ENCODE data around the gene ING4. TPM values are rescaled to one million over a fixed set of nuclear protein-coding genes. Genes with fewer than 3 reads are reported as not detected.
A peak's percentile ranks its signal among the peaks of the same experiment; 100 is the strongest.

The ING4 gene
- total RNA-seq, 2 donors from 2014 or later, result 75.5 to 78.9 TPM

DNA sequence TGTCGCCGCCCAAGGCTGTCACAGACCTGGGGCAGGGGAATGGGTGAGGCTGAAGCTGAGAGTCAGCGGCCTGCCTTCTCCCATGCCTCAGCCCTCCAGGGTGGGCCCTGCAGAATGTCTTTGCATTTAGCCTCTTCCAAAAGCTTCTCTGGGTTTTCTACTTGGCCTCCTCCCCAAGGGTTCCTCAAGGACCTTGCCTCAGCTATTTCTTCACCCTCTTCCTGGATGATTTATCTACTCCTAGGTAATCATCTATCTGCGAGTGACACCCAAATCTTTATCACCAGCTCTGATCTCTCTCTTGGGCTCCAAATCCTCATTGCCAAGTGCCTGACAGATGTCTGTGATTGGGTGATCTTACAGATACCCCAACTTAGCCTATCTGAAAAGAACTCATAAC lies 22.4 kb downstream of the ING4 start:
- H3K36me3 ChIP-seq, result no peaks in the 10 kb centered on the region
- H3K27me3 ChIP-seq (replicated peaks; ENCODE audit: insufficient read depth), result no peaks in the 10 kb centered on the region
- H3K27ac ChIP-seq, result no peak overlapping the region
- H3K9me3 ChIP-seq, result no peaks in the 10 kb centered on the region
- TF ChIP-seq POLR2AphosphoS5 (IDR thresholded peaks at IDR 0.05) (no peak), POLR2A (IDR thresholded peaks at IDR 0.05) (no peak)
- TF ChIP-seq, protein P1, sequence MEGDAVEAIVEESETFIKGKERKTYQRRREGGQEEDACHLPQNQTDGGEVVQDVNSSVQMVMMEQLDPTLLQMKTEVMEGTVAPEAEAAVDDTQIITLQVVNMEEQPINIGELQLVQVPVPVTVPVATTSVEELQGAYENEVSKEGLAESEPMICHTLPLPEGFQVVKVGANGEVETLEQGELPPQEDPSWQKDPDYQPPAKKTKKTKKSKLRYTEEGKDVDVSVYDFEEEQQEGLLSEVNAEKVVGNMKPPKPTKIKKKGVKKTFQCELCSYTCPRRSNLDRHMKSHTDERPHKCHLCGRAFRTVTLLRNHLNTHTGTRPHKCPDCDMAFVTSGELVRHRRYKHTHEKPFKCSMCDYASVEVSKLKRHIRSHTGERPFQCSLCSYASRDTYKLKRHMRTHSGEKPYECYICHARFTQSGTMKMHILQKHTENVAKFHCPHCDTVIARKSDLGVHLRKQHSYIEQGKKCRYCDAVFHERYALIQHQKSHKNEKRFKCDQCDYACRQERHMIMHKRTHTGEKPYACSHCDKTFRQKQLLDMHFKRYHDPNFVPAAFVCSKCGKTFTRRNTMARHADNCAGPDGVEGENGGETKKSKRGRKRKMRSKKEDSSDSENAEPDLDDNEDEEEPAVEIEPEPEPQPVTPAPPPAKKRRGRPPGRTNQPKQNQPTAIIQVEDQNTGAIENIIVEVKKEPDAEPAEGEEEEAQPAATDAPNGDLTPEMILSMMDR (IDR thresholded peaks at IDR 0.05), result no peak
- intact Hi-C loops (cut with DNase I), result no loop called here
- no peaks in the 10 kb centered on the region for H3K4me1 ChIP-seq (replicated peaks)
- WGBS, result 86% methylated on average over 4 of the region's 4 CpGs
- H3K4me3 ChIP-seq, result no peak overlapping the region
- no peak for DNase-seq (ENCODE audit: low spot score)

DNA sequence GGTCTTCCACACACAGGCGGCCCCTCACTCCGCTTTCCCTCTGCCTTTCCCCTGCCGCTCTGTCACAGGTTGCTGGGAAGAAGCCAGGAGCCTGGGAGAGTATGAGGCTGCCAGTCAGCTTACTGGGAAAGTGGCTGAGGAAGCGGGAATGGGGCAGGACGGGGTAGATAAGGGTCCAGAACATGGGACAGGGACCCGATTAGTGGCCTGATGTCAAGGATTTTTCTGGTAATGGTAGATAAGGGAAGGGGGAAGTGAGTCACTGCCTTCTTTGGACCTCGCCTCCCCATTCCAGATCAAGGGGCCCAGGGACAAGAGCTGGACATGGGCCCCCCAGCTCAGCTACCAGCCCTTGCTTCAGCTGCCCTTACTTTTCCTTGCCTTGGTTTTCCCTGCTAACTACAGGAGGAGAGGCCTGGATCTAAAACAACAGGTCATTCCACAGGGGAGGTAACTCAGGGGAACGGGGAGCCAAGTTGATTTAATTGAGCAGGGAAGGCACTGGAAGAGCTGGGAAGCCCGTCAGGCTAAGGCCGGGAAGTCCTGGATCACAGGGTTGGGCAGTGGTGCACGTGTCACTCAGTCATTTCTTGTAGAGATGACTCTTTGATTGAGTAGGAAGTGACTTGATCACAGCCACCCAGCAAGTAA lies 23.6 kb downstream of the ING4 start:
- Histone ChIP-seq H3K4me3 (no peak overlapping the region), H3K27me3 (replicated peaks; ENCODE audit: insufficient read depth) (no peaks in the 10 kb centered on the region), H3K4me1 (replicated peaks) (no peaks in the 10 kb centered on the region), H3K27ac (no peak overlapping the region), H3K9me3 (no peaks in the 10 kb centered on the region), H3K36me3 (no peaks in the 10 kb centered on the region)
- TF ChIP-seq POLR2A (IDR thresholded peaks at IDR 0.05), result no peak
- TF ChIP-seq, protein P1 (IDR thresholded peaks at IDR 0.05), result no peak
- no peak for TF ChIP-seq POLR2AphosphoS5 (IDR thresholded peaks at IDR 0.05)
- intact Hi-C loops (cut with DNase I), result no loop called here
- no peak for DNase-seq (ENCODE audit: low spot score)
- WGBS, result 89% methylated on average over 11 of the region's 11 CpGs

DNA sequence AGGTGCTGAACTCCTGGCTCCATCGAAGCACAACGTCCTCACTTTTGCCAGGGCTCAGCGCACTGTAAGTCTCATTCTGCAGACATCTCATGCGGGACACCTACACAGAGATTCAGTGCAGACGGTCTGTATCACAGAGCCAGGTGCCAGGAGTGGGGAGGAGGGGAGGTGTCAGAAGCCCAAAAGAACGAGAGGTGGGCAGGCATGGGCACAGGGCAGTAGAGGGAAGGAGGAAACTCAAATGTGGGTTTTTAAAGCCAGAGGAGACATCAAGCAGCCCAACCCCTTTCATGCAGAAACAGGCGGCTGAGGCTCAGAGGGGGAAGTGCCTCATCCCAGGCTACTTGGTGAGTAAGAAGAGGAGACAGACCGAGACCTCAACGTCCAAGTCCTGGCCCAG lies 24.6 kb downstream of the ING4 start:
- no peaks in the 10 kb centered on the region for H3K36me3 ChIP-seq
- WGBS, result 80% methylated on average over 9 of the region's 9 CpGs
- TF ChIP-seq POLR2AphosphoS5 (IDR thresholded peaks at IDR 0.05) (no peak), POLR2A (IDR thresholded peaks at IDR 0.05) (no peak)
- TF ChIP-seq, protein P1 (IDR thresholded peaks at IDR 0.05), result no peak
- H3K4me3 ChIP-seq, result no peak overlapping the region
- no peaks in the 10 kb centered on the region for H3K4me1 ChIP-seq (replicated peaks)
- no peaks in the 10 kb centered on the region for H3K27me3 ChIP-seq (replicated peaks; ENCODE audit: insufficient read depth)
- no peak for DNase-seq (ENCODE audit: low spot score)
- no peak overlapping the region for H3K27ac ChIP-seq
- intact Hi-C loops (cut with DNase I), result no loop called here
- no peaks in the 10 kb centered on the region for H3K9me3 ChIP-seq

DNA sequence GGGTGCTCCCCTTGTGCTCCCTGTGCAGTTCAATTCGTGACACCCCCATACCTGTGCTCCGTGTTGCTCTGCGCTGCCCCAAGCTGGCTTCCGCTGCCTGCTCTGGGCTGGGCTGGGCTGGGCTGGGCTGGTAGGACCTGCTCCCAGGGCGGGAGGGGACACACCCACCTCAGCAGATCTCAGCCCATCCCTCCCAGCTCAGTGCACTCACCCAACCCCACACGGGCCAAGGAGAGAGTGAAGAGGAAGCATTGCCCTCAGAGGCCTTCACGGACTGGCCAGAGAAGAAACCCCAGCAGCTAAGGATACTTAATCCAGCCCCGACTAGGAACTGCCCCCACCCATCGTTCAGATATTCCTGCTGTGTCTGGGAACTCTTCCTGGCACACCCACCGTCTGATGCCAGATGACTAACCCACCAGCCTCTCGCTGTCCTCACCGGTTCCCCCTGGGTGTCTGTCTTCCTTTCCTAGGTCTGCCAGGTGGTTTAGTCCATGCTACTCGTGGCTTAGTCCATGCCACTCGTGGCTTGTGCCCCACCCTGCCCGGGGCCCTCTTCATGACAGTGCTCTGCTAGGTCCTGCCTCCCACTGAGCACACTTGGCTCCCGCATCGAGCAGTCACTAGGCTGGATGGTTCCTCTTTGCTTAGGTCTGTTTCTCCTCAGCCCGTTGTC lies 26.9 kb downstream of the ING4 start, which contains the start of gene LPAR5:
TSS of gene LPAR5 (minus strand) at position 104 of the 676 bp plus-strand sequence. CDS start 14,711 bp downstream, outside the sequence.
- no peaks in the 10 kb centered on the region for H3K9me3 ChIP-seq
- peak; percentile 30 for DNase-seq (ENCODE audit: low spot score)
- H3K4me1 ChIP-seq (replicated peaks), result no peaks in the 10 kb centered on the region
- H3K27me3 ChIP-seq (replicated peaks; ENCODE audit: insufficient read depth), result no peaks in the 10 kb centered on the region
- H3K36me3 ChIP-seq, result no peaks in the 10 kb centered on the region
- intact Hi-C loops (cut with DNase I), result no loop called here
- no peak within 1 kb of the TSS for H3K4me3 ChIP-seq
- no peak within 1 kb of the TSS for H3K27ac ChIP-seq
- 34% methylated on average over 18 of the region's 18 CpGs for WGBS
- peak; percentile 46 for TF ChIP-seq POLR2A (IDR thresholded peaks at IDR 0.05)
- TF ChIP-seq, protein P1 (IDR thresholded peaks at IDR 0.05), result no peak
